PC-3 (cell line): ENCODE results near the gene SHE. TPM values are rescaled to one million over a fixed set of nuclear protein-coding genes. Genes with fewer than 3 reads are reported as not detected.

ENCODE experiments used
- ATAC-seq: fragments of 200-7000 bp; cut with Tn5 transposase; 2 replicates; pipeline ENCODE4 v1.9.1; 2020; ENCODE audit warnings: mild to moderate bottlenecking, moderate library complexity
- BruUV-seq: library from RNA; stranded (reverse); fragments of 400-500 nt; replicated peaks from 2 replicates; lab custom pipeline; 2021; lab: Mats Ljungman, UMichigan
- CTCF ChIA-PET: fragments of 300-600 bp; sonication (Branson Sonifier 250); formaldehyde crosslinking; loops from one replicate; lab custom pipeline; 2022; ENCODE audit warnings: antibody characterized with exemption; lab: Charles Lee
- POLR2A ChIA-PET: fragments of 300-600 bp; sonication (Branson Sonifier 250); formaldehyde crosslinking; loops from one replicate; lab custom pipeline; 2022; ENCODE audit warnings: antibody characterized with exemption; ENCODE audit not compliant: unreplicated experiment; lab: Charles Lee
- DNase-seq: peaks from one replicate; pipeline ENCODE4 v3.0.0-alpha.2; 2015
- H2AFZ ChIP-seq: fragments of 300-600 bp; sonication (generic); 2 replicates; pipeline ENCODE4 v1.6.0; 2016; ENCODE audit warnings: antibody characterized with exemption, low read length
- H3F3A ChIP-seq: fragments of 300-600 bp; sonication (generic); one replicate; pipeline ENCODE4 v1.6.0; 2017; ENCODE audit warnings: antibody characterized with exemption, low read length, control low read depth, mild to moderate bottlenecking; ENCODE audit not compliant: unreplicated experiment
- H3K27ac ChIP-seq: fragments of 300-600 bp; sonication (generic); 2 replicates; pipeline ENCODE4 v1.5.1; 2016; ENCODE audit warnings: mild to moderate bottlenecking, low read length
- H3K27me3 ChIP-seq: fragments of 300-600 bp; sonication (generic); 2 replicates; pipeline ENCODE4 v1.6.1; 2016; ENCODE audit warnings: low read length, mixed read lengths
- H3K36me3 ChIP-seq: fragments of 300-600 bp; sonication (generic); 2 replicates; pipeline ENCODE4 v1.6.1; 2016; ENCODE audit warnings: low read depth, mixed run types, low read length, mixed read lengths
- H3K4me1 ChIP-seq: fragments of 300-600 bp; sonication (generic); 2 replicates; pipeline ENCODE4 v1.5.1; 2016; ENCODE audit warnings: low read length; ENCODE audit not compliant: insufficient read depth
- H3K4me2 ChIP-seq: fragments of 300-600 bp; sonication (generic); 2 replicates; pipeline ENCODE4 v1.6.0; 2016; ENCODE audit warnings: low read length
- H3K4me3 ChIP-seq: fragments of 300-600 bp; sonication (generic); 2 replicates; pipeline ENCODE4 v1.5.1; 2016; ENCODE audit warnings: mild to moderate bottlenecking, low read length, mixed read lengths
- H3K79me2 ChIP-seq: fragments of 300-600 bp; sonication (generic); 2 replicates; pipeline ENCODE4 v1.6.1; 2017; ENCODE audit warnings: low read length, mixed read lengths
- H3K9ac ChIP-seq: fragments of 300-600 bp; sonication (generic); 2 replicates; pipeline ENCODE4 v1.6.0; 2016; ENCODE audit warnings: mild to moderate bottlenecking, low read length
- H3K9me2 ChIP-seq: fragments of 300-600 bp; sonication (generic); replicated peaks from 2 replicates; pipeline ENCODE4 v1.6.1; 2016; ENCODE audit warnings: mixed run types, low read length, mixed read lengths
- H3K9me3 ChIP-seq: fragments of 300-600 bp; sonication (generic); 2 replicates; pipeline ENCODE4 v1.6.1; 2016; ENCODE audit warnings: low read length, mixed read lengths
- H4K20me1 ChIP-seq: fragments of 300-600 bp; sonication (generic); 2 replicates; pipeline ENCODE4 v1.6.1; 2016; ENCODE audit warnings: low read length, mixed read lengths
- EZH2 ChIP-seq: fragments of 300-600 bp; sonication (generic); IDR thresholded peaks from one replicate; pipeline ENCODE4 v1.6.1; 2017; ENCODE audit warnings: antibody characterized with exemption, mild to moderate bottlenecking, low read length; ENCODE audit not compliant: unreplicated experiment
- EZH2phosphoT487 ChIP-seq: fragments of 300-600 bp; sonication (generic); IDR thresholded peaks from 2 replicates; pipeline ENCODE4 v1.6.1; 2018; ENCODE audit warnings: mild to moderate bottlenecking, antibody characterized with exemption, low read length, borderline replicate concordance
- intact Hi-C: fragments of 100-400 bp; cut with micrococcal nuclease; formaldehyde crosslinking; loops from 2 replicates; pipeline ENCODE4 v1.9.0; 2023
- total RNA-seq: library from RNA; depleted of rRNA; stranded (reverse); fragments of >200 nt; gene quantifications from 2 replicates; pipeline ENCODE4 v1.2.3, GENCODE V29; 2014
- TF ChIP-seq, protein P1 (sequence below): fragments of 300-600 bp; sonication (generic); conservative IDR thresholded peaks from 2 replicates; pipeline ENCODE4 v1.5.1; 2017; ENCODE audit warnings: antibody characterized with exemption, low read depth, mild to moderate bottlenecking, low read length

The SHE gene
- total RNA-seq, 1 experiment from 2014 or later, result not detected

DNA sequence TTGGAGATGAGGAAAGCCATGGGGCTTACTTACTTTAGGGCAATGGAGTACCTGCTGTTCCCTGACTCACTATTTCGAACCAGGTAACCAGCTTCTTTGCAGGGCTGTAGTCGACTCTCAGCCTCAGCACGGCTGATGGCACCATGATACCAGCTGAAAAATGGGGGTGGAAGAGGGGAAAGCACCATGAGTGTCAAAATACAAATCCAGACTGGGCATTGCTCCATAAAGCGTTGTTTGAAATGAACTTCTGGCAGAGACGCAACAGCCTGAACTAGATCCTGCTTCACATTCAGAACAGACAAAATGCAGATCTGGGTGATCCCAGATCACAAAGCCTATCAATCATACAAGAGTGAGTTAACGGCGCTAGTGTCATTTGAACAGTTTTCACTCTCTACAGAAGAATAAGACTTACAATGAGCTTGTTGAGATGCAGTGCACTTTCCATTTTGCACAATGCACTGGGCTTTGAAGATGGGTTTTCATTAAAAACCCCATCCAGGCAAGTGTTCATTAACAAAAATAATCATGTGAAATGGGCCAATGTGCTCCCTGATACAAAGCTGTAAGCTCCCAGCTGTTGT, 16.2 kb downstream of the SHE start:
- Histone ChIP-seq H3K9me2 (no peaks in the 10 kb centered on the region), H4K20me1 (no peaks in the 10 kb centered on the region), H3K27me3 (peaks cover 20% of the 10 kb centered on the region), H2AFZ (no peak overlapping the region), H3K79me2 (no peaks in the 10 kb centered on the region), H3K4me1 (peaks cover 7% of the 10 kb centered on the region; the same call in 1 of the 2 replicates), H3K4me2 (no peak overlapping the region), H3K9me3 (no peaks in the 10 kb centered on the region), H3F3A (no peaks in the 10 kb centered on the region), H3K4me3 (no peak overlapping the region), H3K27ac (no peak overlapping the region), H3K9ac (no peak overlapping the region), H3K36me3 (no peaks in the 10 kb centered on the region)
- POLR2A ChIA-PET, result no interaction called here
- TF ChIP-seq EZH2phosphoT487 (no peak), EZH2 (no peak)
- TF ChIP-seq, protein P1, sequence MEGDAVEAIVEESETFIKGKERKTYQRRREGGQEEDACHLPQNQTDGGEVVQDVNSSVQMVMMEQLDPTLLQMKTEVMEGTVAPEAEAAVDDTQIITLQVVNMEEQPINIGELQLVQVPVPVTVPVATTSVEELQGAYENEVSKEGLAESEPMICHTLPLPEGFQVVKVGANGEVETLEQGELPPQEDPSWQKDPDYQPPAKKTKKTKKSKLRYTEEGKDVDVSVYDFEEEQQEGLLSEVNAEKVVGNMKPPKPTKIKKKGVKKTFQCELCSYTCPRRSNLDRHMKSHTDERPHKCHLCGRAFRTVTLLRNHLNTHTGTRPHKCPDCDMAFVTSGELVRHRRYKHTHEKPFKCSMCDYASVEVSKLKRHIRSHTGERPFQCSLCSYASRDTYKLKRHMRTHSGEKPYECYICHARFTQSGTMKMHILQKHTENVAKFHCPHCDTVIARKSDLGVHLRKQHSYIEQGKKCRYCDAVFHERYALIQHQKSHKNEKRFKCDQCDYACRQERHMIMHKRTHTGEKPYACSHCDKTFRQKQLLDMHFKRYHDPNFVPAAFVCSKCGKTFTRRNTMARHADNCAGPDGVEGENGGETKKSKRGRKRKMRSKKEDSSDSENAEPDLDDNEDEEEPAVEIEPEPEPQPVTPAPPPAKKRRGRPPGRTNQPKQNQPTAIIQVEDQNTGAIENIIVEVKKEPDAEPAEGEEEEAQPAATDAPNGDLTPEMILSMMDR, result no peak
- no TSS peak for BruUV-seq
- CTCF ChIA-PET, result no interaction called here
- intact Hi-C loops, result no loop called here
- DNase-seq, result no peak
- ATAC-seq, result no peak

DNA sequence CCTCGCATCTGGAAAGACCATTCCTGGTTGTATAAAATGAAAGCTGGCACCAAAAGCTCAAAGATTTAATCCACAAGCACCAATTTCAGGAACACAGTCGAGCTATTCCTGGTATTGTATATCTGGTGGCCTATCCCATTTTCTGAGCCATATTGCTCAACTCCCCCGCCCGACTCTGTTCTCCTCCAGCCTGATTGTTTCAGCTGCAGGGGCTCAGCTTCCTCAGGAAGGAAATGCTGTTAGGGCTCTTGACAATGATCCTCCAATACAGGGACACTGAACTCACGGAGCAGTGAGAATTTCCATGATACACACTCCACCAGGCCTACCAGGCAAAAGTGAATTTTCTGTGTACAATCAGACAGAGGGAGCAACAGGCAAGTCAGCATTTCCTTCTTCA, 17.1 kb downstream of the SHE start:
- H3K27me3 ChIP-seq, result peaks cover 11% of the 10 kb centered on the region; the same call in 1 of the 2 replicates
- no peak overlapping the region for H3K27ac ChIP-seq
- no peaks in the 10 kb centered on the region for H4K20me1 ChIP-seq
- peaks cover 7% of the 10 kb centered on the region; the same call in 1 of the 2 replicates for H3K4me1 ChIP-seq
- no peak overlapping the region for H2AFZ ChIP-seq
- DNase-seq (no peak), ATAC-seq (no peak)
- no peaks in the 10 kb centered on the region for H3K79me2 ChIP-seq
- intact Hi-C loops, result no loop called here
- TF ChIP-seq, protein P1, result no peak
- no peak for TF ChIP-seq EZH2
- TF ChIP-seq EZH2phosphoT487, result no peak
- H3F3A ChIP-seq, result no peaks in the 10 kb centered on the region
- no peaks in the 10 kb centered on the region for H3K36me3 ChIP-seq
- no peak overlapping the region for H3K4me2 ChIP-seq
- ChIA-PET POLR2A (interaction anchor here (0.7 kb wide), 1 partner anchor 28 kb away, joined by 8 read pairs; no protein-coding TSS in a partner anchor), CTCF (interaction anchor here (1.2 kb wide), 1 partner anchor 62 kb away, joined by 7 read pairs; no protein-coding TSS in a partner anchor)
- no TSS peak for BruUV-seq
- H3K4me3 ChIP-seq, result no peak overlapping the region
- no peak overlapping the region for H3K9ac ChIP-seq
- no peaks in the 10 kb centered on the region for H3K9me3 ChIP-seq
- H3K9me2 ChIP-seq, result no peaks in the 10 kb centered on the region
